Left renal pelvis (tissue), 4 donors: ENCODE measurements around the gene ME3. TPM values are rescaled to one million over a fixed set of nuclear protein-coding genes. Genes with fewer than 3 reads are reported as not detected.

Experiments
- DNase-seq, 4 donors: peaks; one replicate each; pipeline ENCODE4 v3.0.0-alpha.2; 2013; ENCODE audit warnings: low read depth in 4 of 4, low spot score in 3 of 4
- polyA plus RNA-seq, 4 donors: library from polyadenylated mRNA; unstranded; fragments of 120-200 nt; gene quantifications; one replicate each; pipeline ENCODE4 v1.2.1, GENCODE V29; 2013; ENCODE audit not compliant: insufficient read length in 4 of 4

ME3 gene
- polyA plus RNA-seq, 4 donors = 12.6 to 35.2 (median 29.3) TPM

DNA sequence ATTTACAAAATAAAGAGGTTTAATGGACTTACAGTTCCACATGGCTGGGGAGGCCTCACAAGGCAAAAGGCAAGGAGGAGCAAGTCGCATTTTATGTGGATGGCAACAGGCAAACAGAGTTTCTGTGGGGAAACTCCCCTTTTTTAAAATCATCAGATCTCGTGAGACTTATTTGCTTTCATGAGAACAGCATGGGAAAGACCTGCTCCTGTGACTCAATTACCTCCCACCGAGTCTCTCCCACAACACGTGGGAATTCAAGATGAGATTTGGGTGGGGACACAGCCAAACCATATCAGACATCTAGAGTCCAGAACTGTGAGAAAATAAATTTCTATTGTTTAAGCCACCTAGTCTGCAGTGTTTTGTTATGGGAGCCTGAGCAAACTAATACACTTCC lies 80.8 kb downstream of the ME3 start:
- DNase-seq = no peak

- DNase-seq = no peak
These were observed 82.4 kb downstream of the ME3 start for GRCh38 chr11:86589856-86590589.

GRCh38 chr11:86589204-86589603 lies 83.2 kb downstream of the ME3 start:
- DNase-seq = no peak

DNA sequence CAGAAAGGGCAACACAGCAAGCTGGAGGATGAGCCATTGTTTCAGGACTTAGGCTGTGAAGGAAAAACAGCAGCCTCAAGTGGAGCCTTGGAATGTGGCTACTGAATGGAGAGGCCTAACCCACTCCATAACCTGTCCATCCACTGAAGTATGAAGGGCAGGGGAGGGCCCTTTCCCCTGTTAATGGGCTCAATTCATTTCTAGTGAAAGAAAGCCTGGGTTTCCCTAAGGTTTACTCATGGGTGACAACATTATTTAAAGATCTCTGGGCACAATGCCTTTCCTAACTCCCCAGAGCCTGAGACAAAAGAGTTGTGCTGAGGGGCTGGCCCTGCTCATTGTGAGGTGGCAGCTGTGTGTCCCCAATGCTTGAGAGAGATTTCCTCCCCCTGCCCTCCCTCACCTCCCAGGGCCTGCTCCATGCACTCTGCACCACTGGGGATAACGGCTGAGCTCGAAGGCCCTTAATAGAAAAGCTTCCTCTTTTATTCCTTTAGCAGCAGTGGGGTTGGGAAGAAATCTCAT lies 83.8 kb downstream of the ME3 start:
- DNase-seq = no peak

DNA sequence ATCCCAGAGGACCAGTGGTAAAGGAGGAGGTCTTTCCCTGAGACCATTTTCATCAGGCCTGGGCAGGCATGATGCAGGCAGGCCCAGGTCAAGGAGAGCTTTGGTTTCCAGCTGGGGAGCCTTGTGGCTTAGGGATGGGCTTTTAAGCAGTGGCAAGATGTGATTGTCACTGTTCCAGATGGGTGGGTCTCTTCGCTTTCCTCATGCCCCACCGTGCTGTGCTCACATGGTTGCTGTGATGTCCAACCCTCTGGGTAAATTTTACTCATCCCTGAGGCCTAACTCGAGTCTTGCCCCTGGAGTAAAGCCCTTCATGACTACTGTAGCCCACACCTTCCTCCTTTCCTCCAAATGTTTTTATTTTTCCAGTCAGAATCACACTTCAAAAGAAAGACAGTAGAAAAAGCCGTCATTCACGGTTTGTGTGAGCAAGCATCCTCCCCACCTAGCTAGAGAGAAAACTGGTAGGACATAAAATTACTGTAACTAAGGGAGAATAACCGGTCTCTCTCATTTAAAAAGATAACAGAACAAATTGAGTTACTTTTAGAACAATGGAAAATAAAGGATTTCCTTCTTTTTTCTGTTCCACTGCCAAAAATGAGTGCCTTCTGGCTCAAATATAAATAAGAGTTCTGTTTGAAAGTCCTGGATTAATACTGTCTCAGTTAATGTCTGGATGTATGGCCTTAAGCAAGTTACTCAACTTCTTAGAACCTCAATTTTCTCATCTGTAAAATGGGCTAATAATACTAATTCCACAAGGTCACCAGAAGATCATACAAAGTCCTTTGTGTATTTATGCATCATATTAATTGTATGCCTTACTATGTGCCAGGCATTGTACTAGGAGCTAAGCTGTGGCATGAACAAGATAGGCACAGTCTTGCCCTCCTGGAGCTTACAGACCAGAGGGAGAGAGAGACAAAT lies 84.9 kb downstream of the ME3 start:
- no peak for DNase-seq

- no peak for DNase-seq
These were observed 86.1 kb downstream of the ME3 start for GRCh38 chr11:86586307-86586706.

DNA sequence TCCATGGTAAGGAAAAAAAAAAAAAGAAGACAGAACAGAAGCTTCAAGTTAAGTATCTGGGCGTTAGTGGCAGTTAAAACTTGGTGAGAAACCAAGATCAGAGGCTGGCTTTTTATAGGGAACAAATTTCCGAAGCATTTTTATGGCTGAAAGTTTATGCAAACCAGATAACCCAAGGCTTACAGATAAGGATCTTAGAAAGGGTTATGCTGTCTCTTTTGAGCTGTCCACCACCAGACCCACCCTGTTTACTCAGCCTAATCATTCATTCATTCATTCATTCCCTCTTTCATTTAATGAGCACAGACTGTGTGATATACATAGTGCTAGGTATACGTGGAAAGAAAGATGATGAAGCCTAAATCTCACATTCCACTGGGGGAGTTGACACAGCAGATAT lies 89.5 kb downstream of the ME3 start:
- no peak for DNase-seq

DNA sequence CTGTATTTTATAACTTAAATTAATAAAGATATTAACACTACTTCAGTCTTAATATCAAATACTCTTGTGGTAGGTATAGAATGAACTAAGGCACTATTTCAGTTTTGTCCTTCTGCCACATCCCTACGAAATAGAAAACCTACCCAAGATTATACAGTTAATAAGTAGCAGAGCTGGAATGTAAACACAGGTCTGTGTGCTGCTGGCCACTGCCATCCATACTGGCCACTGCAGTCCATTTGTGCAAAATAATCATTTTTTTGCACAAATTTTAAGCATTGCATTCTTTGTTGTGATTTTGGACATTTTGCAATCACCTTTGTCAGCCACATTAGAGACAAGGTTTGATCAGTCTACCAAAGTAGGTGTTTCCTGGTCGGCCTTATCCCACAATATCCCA lies 91.9 kb downstream of the ME3 start:
- DNase-seq = no peak

GRCh38 chr11:86579406-86579731 lies 93.0 kb downstream of the ME3 start:
- DNase-seq = no peak

DNA sequence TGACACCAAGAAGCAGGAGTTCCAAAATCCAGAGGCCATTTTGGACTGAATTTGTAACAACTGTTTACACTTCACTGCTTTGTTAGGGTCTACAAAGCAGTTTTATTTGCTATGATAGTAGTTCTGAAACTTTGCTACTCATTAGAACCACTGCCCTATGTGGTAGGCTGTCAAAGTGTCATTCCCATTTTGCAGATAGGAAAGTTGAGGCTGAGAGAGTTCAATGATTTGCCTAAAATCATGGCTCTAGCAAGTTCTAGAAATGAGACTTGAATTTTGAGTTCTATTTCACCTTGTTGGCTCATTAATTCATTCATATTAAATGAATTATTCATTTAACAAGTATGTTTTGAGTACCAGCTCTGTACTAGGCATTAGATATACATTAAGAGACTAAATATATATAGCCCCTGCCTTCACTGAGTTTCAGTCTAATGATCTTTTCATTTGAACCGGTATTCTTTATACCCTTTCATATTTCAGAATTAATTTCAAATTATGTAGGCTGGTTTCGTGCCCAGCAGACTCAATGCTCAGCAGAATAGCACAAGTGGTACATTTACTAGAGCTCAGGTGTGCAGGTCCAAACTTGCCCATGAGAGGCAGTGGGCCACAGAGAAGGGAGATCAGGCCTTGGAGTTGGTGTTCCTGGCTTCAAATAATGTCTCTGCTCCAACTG lies 93.5 kb downstream of the ME3 start:
- no peak for DNase-seq

- DNase-seq = no peak
These were observed 94.5 kb downstream of the ME3 start for GRCh38 chr11:86577644-86578636.

DNA sequence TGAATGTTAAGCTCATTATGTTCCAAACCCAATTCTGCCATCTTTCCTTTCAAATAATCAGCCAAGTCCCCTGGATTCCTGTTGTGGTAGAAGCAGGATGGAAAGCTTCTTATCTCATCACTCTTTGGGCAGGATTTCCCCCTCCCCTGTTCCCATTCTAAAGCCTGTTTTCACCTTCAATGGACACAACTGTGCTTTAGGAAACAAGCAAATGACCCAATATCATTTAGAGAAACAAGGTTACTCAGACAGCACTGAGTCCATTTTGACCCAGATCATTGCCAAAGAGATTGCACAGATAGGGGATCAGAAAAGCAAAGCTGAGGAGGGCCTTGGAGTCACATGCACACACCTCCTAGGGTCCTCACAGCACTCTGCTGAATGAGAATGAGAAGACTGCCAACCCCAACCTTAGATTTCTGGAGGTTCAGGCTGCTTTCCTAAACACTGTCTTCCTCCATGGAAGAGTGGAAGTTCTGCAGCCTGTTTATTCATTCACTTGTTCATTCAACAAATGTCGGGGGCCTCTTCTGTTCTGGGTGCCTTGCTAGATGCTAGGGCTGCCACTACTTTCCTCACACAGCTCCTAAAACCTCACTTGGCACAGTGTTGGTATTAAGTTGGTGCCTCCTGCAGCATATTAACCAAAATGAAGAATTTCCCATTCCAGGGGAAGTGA lies 95.3 kb downstream of the ME3 start:
- no peak for DNase-seq

GRCh38 chr11:86575927-86576326 lies 96.5 kb downstream of the ME3 start:
- DNase-seq = no peak

DNA sequence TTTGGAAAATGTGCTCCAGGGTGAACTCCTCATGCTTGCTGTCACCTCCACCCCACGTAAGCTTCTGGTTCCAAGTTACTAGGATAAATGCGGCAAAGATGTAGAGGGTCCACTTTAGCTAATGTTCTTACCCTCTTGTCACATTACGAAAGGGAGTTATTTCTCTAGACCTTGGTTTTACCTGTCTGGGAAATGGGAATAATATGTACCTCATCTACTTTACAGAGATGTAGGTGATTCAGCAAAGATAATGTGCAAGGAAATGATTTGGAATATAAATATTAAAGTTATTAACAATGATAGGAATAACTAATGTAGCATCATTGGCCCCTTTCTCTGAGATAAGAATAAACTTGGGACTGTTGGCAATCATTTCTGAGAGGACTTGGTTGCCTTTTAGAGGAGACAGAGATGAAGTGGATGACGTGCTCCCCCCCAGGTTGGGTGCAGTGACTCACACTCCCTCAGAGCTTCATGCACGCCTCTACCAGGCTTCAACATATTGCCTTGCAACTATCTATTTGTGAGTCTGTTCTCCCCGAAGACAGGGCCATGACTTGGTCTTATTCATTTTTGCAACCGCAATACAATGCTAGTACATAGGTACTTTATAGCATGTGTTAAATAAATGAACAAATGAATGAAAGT lies 97.1 kb downstream of the ME3 start:
- no peak for DNase-seq

DNA sequence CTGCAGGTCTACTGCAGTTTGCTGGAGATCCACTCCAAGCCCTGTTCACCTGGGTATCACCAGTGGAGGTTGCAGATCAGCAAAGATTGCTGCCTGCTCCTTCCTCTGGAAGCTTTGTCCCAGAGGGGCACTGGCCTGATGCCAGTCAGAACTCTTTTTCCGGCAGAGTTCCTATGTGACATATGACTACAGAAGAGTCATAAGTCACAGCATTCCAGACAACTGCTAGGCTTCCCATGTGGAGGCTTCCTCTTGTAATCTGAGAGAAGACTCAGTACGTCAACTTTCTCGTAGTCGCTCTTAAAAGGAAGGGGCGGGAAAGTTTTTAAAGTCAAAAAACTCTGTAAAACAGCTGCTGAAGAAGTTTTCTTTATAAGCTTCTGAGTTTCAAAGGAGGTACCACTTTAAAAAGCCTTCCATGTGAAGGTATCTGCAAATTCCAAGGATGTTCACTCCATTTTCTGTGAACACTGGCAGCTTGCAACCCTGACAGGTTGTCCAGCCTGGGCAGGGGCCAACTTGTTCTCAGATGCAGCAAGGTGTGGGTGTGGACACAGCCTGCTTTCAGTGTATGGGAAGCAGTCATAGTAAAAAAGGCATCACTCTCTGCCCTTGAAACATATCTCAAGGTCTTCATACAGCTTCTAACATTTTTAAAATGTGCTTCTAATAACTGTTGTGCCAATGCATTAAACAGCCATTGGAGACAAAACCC lies 97.8 kb downstream of the ME3 start:
- DNase-seq = no peak

- DNase-seq = no peak
These were observed 101.0 kb downstream of the ME3 start for GRCh38 chr11:86571273-86571948.

DNA sequence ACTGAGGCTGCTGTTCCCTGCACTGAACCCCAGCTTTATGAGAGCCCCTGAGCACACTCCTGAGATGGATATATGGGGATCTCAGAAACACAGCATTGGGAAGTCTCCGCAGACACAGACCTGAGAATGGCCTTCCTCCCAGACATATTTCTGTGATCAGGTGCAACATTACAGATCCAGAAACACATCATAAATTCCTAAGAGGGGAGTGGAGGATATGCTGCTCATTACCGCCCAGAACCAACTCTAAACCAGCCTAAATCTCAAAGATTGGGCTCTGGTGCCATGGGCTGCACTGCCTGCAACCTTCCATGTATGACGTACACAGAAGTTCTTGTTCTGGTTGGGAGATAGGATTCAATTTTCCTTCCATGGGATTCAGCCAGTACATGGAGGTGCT lies 102.0 kb downstream of the ME3 start:
- no peak for DNase-seq

GRCh38 chr11:86570020-86570419 lies 102.4 kb downstream of the ME3 start:
- no peak for DNase-seq
